HL-60/S4 treated with retinoic acid at 250 ng/mL for 4 days and 3 days (cell line): Measurements from ENCODE around the gene ADGRD1.

Experiments used
- in situ Hi-C: fragments of 300-500 bp; cut with MboI; formaldehyde crosslinking; loops from 2 replicates; pipeline ENCODE4 v1.7.0; 2022; ENCODE audit warnings: low sequenced_read_pairs

The ADGRD1 gene

GRCh38 chr12:131038961-131039950, 85.5 kb downstream of the ADGRD1 start:
- in situ Hi-C loops, result no loop called here

GRCh38 chr12:131040491-131040890, 86.8 kb downstream of the ADGRD1 start:
- in situ Hi-C loops, result no loop called here

- in situ Hi-C loops, result no loop called here
These were observed 87.7 kb downstream of the ADGRD1 start for GRCh38 chr12:131041216-131041967.

- in situ Hi-C loops, result no loop called here
These were observed 88.5 kb downstream of the ADGRD1 start for GRCh38 chr12:131041968-131042833.

- in situ Hi-C loops, result no loop called here
These were observed 89.1 kb downstream of the ADGRD1 start for GRCh38 chr12:131042834-131043245.

- in situ Hi-C loops, result no loop called here
These were observed 89.7 kb downstream of the ADGRD1 start for GRCh38 chr12:131043401-131043871.

- in situ Hi-C loops, result no loop called here
These were observed 90.4 kb downstream of the ADGRD1 start for GRCh38 chr12:131044136-131044535.

- in situ Hi-C loops, result no loop called here
These were observed 91.2 kb downstream of the ADGRD1 start for GRCh38 chr12:131044760-131045381.

- in situ Hi-C loops, result no loop called here
These were observed 92.2 kb downstream of the ADGRD1 start for GRCh38 chr12:131045705-131046460.

GRCh38 chr12:131046813-131047788, 93.4 kb downstream of the ADGRD1 start:
- in situ Hi-C loops, result no loop called here

- in situ Hi-C loops, result no loop called here
These were observed 94.3 kb downstream of the ADGRD1 start for GRCh38 chr12:131047789-131048610.

GRCh38 chr12:131048611-131048990, 94.9 kb downstream of the ADGRD1 start:
- in situ Hi-C loops, result no loop called here

GRCh38 chr12:131049002-131049401, 95.3 kb downstream of the ADGRD1 start:
- in situ Hi-C loops, result no loop called here

- in situ Hi-C loops, result no loop called here
These were observed 96.0 kb downstream of the ADGRD1 start for GRCh38 chr12:131049549-131050339.

- in situ Hi-C loops, result no loop called here
These were observed 96.9 kb downstream of the ADGRD1 start for GRCh38 chr12:131050463-131051154.

- in situ Hi-C loops, result no loop called here
These were observed 97.4 kb downstream of the ADGRD1 start for GRCh38 chr12:131051155-131051473.
